Astrocyte (in vitro differentiated cells and primary cell): ENCODE measurements around the gene NLN. TPM values are rescaled to one million over a fixed set of nuclear protein-coding genes. Genes with fewer than 3 reads are reported as not detected.
"Not testable (repeated sequence)": the region's sequence is repeated elsewhere in the genome, so short reads cannot be mapped to it uniquely, and the experiment has no call there.

Experiments used
- DNase-seq: peaks from one replicate; pipeline ENCODE4 v3.0.0-alpha.2; 2010; ENCODE audit warnings: low read depth
- FAIRE-seq: peaks from 2 replicates; lab custom pipeline; 2011; peaks lifted over from hg19 to GRCh38; lab: Jason Lieb, UNC
- H2AFZ ChIP-seq: 2 replicates; pipeline ENCODE4 v1.6.0; 2012; ENCODE audit warnings: low read depth, low read length, inconsistent platforms
- H3K27ac ChIP-seq: 2 replicates; pipeline ENCODE4 v1.5.1; 2011; ENCODE audit warnings: low read depth, low read length, inconsistent platforms
- H3K27me3 ChIP-seq: 2 replicates; pipeline ENCODE4 v1.6.0; 2011; ENCODE audit warnings: low read length, inconsistent platforms; ENCODE audit not compliant: insufficient read depth
- H3K36me3 ChIP-seq: 2 replicates; pipeline ENCODE4 v1.5.1; 2011; ENCODE audit warnings: low read length, inconsistent platforms; ENCODE audit not compliant: insufficient read depth
- H3K4me1 ChIP-seq: 2 replicates; pipeline ENCODE4 v1.5.1; 2011; ENCODE audit warnings: low read length, inconsistent platforms; ENCODE audit not compliant: insufficient read depth
- H3K4me2 ChIP-seq: 2 replicates; pipeline ENCODE4 v1.6.0; 2012; ENCODE audit warnings: low read length, inconsistent platforms
- H3K4me3 ChIP-seq: 2 replicates; pipeline ENCODE4 v1.5.1; 2011; ENCODE audit warnings: low read depth, mild to moderate bottlenecking, low read length, inconsistent platforms; ENCODE audit not compliant: insufficient read depth
- H3K79me2 ChIP-seq: 2 replicates; pipeline ENCODE4 v1.6.0; 2012; ENCODE audit warnings: mild to moderate bottlenecking, low read length, inconsistent platforms; ENCODE audit not compliant: insufficient read depth
- H3K9ac ChIP-seq: 2 replicates; pipeline ENCODE4 v1.6.0; 2012; ENCODE audit warnings: mild to moderate bottlenecking, low read length, inconsistent platforms
- H3K9me3 ChIP-seq: 2 replicates; pipeline ENCODE4 v1.5.1; 2012; ENCODE audit warnings: low read depth, mild to moderate bottlenecking, low read length, inconsistent platforms; ENCODE audit not compliant: insufficient read depth
- H4K20me1 ChIP-seq: 2 replicates; pipeline ENCODE4 v1.6.0; 2012; ENCODE audit warnings: low read length, inconsistent platforms; ENCODE audit not compliant: insufficient read depth
- H3K27ac Mint-ChIP-seq: one replicate; pipeline ENCODE4 v1.8.0; 2021; ENCODE audit warnings: mild to moderate bottlenecking, mixed read lengths; ENCODE audit not compliant: unreplicated experiment
- H3K27me3 Mint-ChIP-seq: one replicate; pipeline ENCODE4 v1.8.0; 2021; ENCODE audit warnings: low read depth, mixed read lengths; ENCODE audit not compliant: unreplicated experiment
- H3K36me3 Mint-ChIP-seq: one replicate; pipeline ENCODE4 v1.8.0; 2021; ENCODE audit warnings: low read depth, mixed read lengths; ENCODE audit not compliant: unreplicated experiment
- H3K4me1 Mint-ChIP-seq: one replicate; pipeline ENCODE4 v1.8.0; 2021; ENCODE audit warnings: low read depth, mixed read lengths; ENCODE audit not compliant: unreplicated experiment
- H3K4me3 Mint-ChIP-seq: one replicate; pipeline ENCODE4 v1.8.0; 2021; ENCODE audit warnings: mild to moderate bottlenecking, moderate library complexity, mixed read lengths; ENCODE audit not compliant: unreplicated experiment
- H3K9me3 Mint-ChIP-seq: one replicate; pipeline ENCODE4 v1.8.0; 2021; ENCODE audit warnings: mild to moderate bottlenecking, mixed read lengths; ENCODE audit not compliant: unreplicated experiment
- CTCF ChIP-seq: IDR thresholded peaks from 2 replicates; pipeline ENCODE4 v1.5.1; 2011; ENCODE audit warnings: low read depth, mild to moderate bottlenecking, inconsistent platforms, low read length, moderate library complexity; ENCODE audit not compliant: insufficient read depth
- EZH2 ChIP-seq: IDR thresholded peaks from 2 replicates; pipeline ENCODE4 v1.6.1; 2012; ENCODE audit warnings: mild to moderate bottlenecking, low read length, inconsistent platforms; ENCODE audit not compliant: insufficient read depth
- total RNA-seq: library from RNA; stranded (reverse); gene quantifications from 2 replicates; pipeline ENCODE4 v1.2.1, GENCODE V29; 2021

NLN gene
- total RNA-seq, 1 donor from 2014 or later, result 65.2 TPM

DNA sequence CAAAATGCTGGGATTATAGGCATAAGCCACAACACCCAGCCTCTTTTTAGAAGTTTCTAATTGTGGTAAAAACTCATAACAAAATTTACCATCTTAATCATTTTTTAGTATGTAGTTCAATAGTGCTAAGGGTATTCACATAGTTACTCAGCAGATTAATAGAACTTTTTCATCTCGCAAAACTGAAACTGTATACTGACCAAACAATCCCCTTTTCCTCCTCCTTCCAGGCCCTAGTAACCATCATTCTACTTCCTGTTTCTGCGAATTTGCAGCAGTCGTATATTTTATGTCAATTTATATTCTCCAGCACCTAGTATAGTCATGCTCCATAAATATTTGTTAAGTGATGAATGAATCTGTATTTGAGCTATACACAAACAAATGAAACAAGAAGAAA is 118.1 kb downstream of the NLN start:
- no peaks in the 10 kb centered on the region for H3K36me3 Mint-ChIP-seq
- H3K27ac Mint-ChIP-seq, result no peak overlapping the region
- H3K27me3 Mint-ChIP-seq, result no peaks in the 10 kb centered on the region
- Histone ChIP-seq H3K4me3 (no peak overlapping the region), H3K9me3 (no peaks in the 10 kb centered on the region), H3K79me2 (no peaks in the 10 kb centered on the region), H3K4me1 (peaks cover 6% of the 10 kb centered on the region), H3K27ac (no peak overlapping the region), H4K20me1 (no peaks in the 10 kb centered on the region), H2AFZ (no peak overlapping the region), H3K36me3 (no peaks in the 10 kb centered on the region), H3K9ac (no peak overlapping the region), H3K4me2 (no peak overlapping the region), H3K27me3 (no peaks in the 10 kb centered on the region)
- FAIRE-seq (no peak), DNase-seq (no peak)
- peaks cover 1% of the 10 kb centered on the region for H3K9me3 Mint-ChIP-seq
- TF ChIP-seq CTCF (no peak), EZH2 (no peak)
- no peak overlapping the region for H3K4me3 Mint-ChIP-seq
- H3K4me1 Mint-ChIP-seq, result peaks cover 3% of the 10 kb centered on the region

- H3K4me1 ChIP-seq, H3K4me3 Mint-ChIP-seq, H3K9me3 Mint-ChIP-seq, H3K36me3 Mint-ChIP-seq, H3K9me3 ChIP-seq, H3K4me2 ChIP-seq, H2AFZ ChIP-seq, H3K9ac ChIP-seq, H3K4me3 ChIP-seq, FAIRE-seq, H3K27ac ChIP-seq, H3K36me3 ChIP-seq, H3K27me3 Mint-ChIP-seq, H3K4me1 Mint-ChIP-seq, H3K79me2 ChIP-seq, H3K27me3 ChIP-seq, DNase-seq, H4K20me1 ChIP-seq, H3K27ac Mint-ChIP-seq: not testable (repeated sequence)
Observed at GRCh38 chr5:65844763-65845162, 122.8 kb downstream of the NLN start.

GRCh38 chr5:65846101-65846500 is 124.1 kb downstream of the NLN start:
- Histone ChIP-seq H3K27ac (no peak overlapping the region), H3K9me3 (no peaks in the 10 kb centered on the region), H3K36me3 (no peaks in the 10 kb centered on the region), H3K4me1 (no peaks in the 10 kb centered on the region), H3K4me3 (no peak overlapping the region), H4K20me1 (no peaks in the 10 kb centered on the region), H3K79me2 (no peaks in the 10 kb centered on the region), H3K4me2 (no peak overlapping the region), H3K9ac (no peak overlapping the region), H2AFZ (no peak overlapping the region), H3K27me3 (no peaks in the 10 kb centered on the region)
- TF ChIP-seq EZH2 (no peak), CTCF (no peak)
- no peak for DNase-seq
- Mint-ChIP-seq H3K27me3 (no peaks in the 10 kb centered on the region), H3K36me3 (no peaks in the 10 kb centered on the region), H3K27ac (no peak overlapping the region), H3K4me3 (no peak overlapping the region), H3K4me1 (no peaks in the 10 kb centered on the region), H3K9me3 (peaks cover 5% of the 10 kb centered on the region)
- no peak for FAIRE-seq

DNA sequence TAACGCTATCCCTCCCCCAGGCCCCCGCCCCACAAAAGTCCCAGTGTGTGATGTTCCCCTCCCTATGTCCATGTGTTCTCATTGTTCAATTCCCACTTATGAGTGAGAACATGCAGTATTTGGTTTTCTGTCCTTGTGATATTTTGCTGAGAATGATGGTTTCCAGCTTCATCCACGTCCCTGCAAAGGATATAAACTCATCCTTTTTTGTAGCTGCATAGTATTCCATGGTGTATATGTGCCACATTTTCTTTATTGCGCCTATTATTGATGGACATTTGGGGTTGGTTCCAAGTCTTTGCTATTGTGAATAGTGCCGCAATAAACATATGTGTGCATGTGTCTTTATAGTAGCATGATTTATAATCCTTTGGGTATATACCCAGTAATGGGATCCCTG is 125.0 kb downstream of the NLN start:
- not testable (repeated sequence) for H3K36me3 Mint-ChIP-seq

DNA sequence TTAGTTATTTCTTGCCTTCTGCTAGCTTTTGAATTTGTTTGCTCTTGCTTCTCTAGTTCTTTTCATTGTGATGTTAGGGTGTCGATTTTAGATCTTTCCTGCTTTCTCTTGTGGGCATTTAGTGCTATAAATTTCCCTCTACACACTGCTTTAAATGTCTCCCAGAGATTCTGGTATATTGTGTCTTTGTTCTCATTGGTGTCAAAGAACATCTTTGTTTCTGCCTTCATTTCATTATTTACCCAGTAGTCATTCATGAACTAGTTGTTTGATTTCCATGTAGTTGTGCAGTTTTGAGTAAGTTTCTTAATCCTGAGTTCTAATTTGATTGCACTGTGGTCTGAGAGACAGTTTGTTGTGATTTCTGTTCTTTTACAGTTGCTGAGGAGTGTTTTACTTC is 127.9 kb downstream of the NLN start:
- not testable (repeated sequence) for H3K27me3 ChIP-seq, H3K4me1 ChIP-seq, H3K9me3 ChIP-seq, FAIRE-seq, H3K4me2 ChIP-seq, H3K79me2 ChIP-seq, H3K4me1 Mint-ChIP-seq, H2AFZ ChIP-seq, H3K9ac ChIP-seq, H3K4me3 Mint-ChIP-seq, H3K9me3 Mint-ChIP-seq, H3K27ac Mint-ChIP-seq, H3K27me3 Mint-ChIP-seq, DNase-seq, H4K20me1 ChIP-seq, H3K27ac ChIP-seq, H3K36me3 Mint-ChIP-seq, H3K36me3 ChIP-seq, H3K4me3 ChIP-seq

More for the DNA sequence above, 125.0 kb downstream of the NLN start:
- H3K9me3 ChIP-seq, H3K27ac Mint-ChIP-seq, H3K4me1 Mint-ChIP-seq, H3K9ac ChIP-seq, H3K27me3 ChIP-seq, H3K4me3 ChIP-seq, H3K36me3 ChIP-seq, H3K4me3 Mint-ChIP-seq, H3K9me3 Mint-ChIP-seq, H3K4me2 ChIP-seq, H3K79me2 ChIP-seq, H3K27me3 Mint-ChIP-seq, FAIRE-seq, H2AFZ ChIP-seq, H3K4me1 ChIP-seq, DNase-seq, H4K20me1 ChIP-seq, H3K27ac ChIP-seq: not testable (repeated sequence)
